Transverse colon (tissue), 4 donors: ENCODE measurements around the gene ARMC6. TPM values are rescaled to one million over a fixed set of nuclear protein-coding genes. Genes with fewer than 3 reads are reported as not detected.

ENCODE experiments used
- DNase-seq: peaks from one replicate; pipeline ENCODE4 v3.0.0-alpha.2; 2019
- H3K27ac ChIP-seq, 4 donors: fragments of 200-600 bp; sonication (generic); 2 replicates each; pipeline ENCODE4 v1.5.1; 2016 to 2018; ENCODE audit warnings: inconsistent platforms in 4 of 4
- H3K27me3 ChIP-seq: fragments of 200-600 bp; sonication (generic); 2 replicates; pipeline ENCODE4 v1.5.1; 2017; ENCODE audit warnings: inconsistent platforms
- H3K36me3 ChIP-seq, 4 donors: fragments of 200-600 bp; sonication (generic); 2 replicates each; pipeline ENCODE4 v1.5.1; 2017 to 2019; ENCODE audit warnings: inconsistent platforms in 4 of 4
- H3K4me1 ChIP-seq, 4 donors: fragments of 200-600 bp; sonication (generic); 2 replicates each; pipeline ENCODE4 v1.5.1; 2017 to 2020; ENCODE audit warnings: inconsistent platforms in 4 of 4
- H3K4me3 ChIP-seq, 4 donors: fragments of 200-600 bp; sonication (generic); 1 replicate in 1 of 4; 2 replicates in 3 of 4; pipeline versions ENCODE4 v1.5.1 to v1.6.1; 2017 to 2019; ENCODE audit warnings: inconsistent platforms in 4 of 4
- H3K9me3 ChIP-seq, 2 donors: fragments of 200-600 bp; sonication (generic); 2 replicates each; pipeline ENCODE4 v1.5.1; 2017 to 2019; ENCODE audit warnings: inconsistent platforms in 2 of 2
- CTCF ChIP-seq, 5 experiments: fragments of 200-600 bp in 3 of 5; fragments of 450-650 bp in 2 of 5; sonication (generic) in 3 of 5; IDR thresholded peaks; 1 replicate in 2 of 5; 2 replicates in 3 of 5; pipeline ENCODE4 v1.5.1; 2016 to 2017; ENCODE audit warnings: antibody characterized with exemption in 5 of 5, inconsistent platforms in 3 of 5, mild to moderate bottlenecking in 2 of 5, moderate library complexity in 1 of 5
- EP300 ChIP-seq: sonication (generic); formaldehyde crosslinking; IDR thresholded peaks from one replicate; pipeline ENCODE4 v1.6.1; 2017; ENCODE audit warnings: antibody characterized with exemption, low read depth
- POLR2A ChIP-seq: fragments of 450-650 bp; IDR thresholded peaks from one replicate; pipeline ENCODE4 v1.6.1; 2016; ENCODE audit warnings: antibody characterized with exemption, mild to moderate bottlenecking, moderate library complexity
- POLR2AphosphoS5 ChIP-seq, 3 donors: sonication (generic); formaldehyde crosslinking; IDR thresholded peaks; one replicate each; pipeline ENCODE4 v1.6.1; 2016; ENCODE audit warnings: antibody characterized with exemption in 3 of 3
- WGBS, 2 donors: methylation state at CpG; one replicate each; pipeline ENCODE4 v1.1.5; 2018; ENCODE audit warnings: low coverage in 1 of 2; 5-methylcytosine and 5-hydroxymethylcytosine counted together
- in situ Hi-C, 4 donors: fragments of 200-750 bp; cut with MboI; loops; one replicate each; pipeline versions ENCODE4 v1.15.0 to v1.15.1; 2017; ENCODE audit warnings: low sequenced_read_pairs in 3 of 4, low pct_ligation_motif_present in 1 of 4, low pct_unique_long_range_greater_than_20kb in 1 of 4
- intact Hi-C: fragments of 100-400 bp; cut with DNase I; formaldehyde crosslinking; loops from one replicate; pipeline ENCODE4 v1.15.1; 2023; ENCODE audit warnings: low total_unique reads
- total RNA-seq, 4 donors: library from RNA; depleted of rRNA; stranded (reverse); fragments of >200 nt; gene quantifications; one replicate each; pipeline ENCODE4 v1.1.0, GENCODE V29; 2016

Gene ARMC6
- total RNA-seq, 4 donors from 2014 or later: 15.2 to 220 (median 22.9) TPM

GRCh38 chr19:19096641-19097627, 63.5 kb downstream of the ARMC6 start:
- in situ Hi-C loops: no loop called here
- no peak overlapping the region for H3K4me3 ChIP-seq
- no peaks in the 10 kb centered on the region for H3K27me3 ChIP-seq

GRCh38 chr19:19098084-19098702, 64.8 kb downstream of the ARMC6 start:
- WGBS, 2 donors: 90% methylated on average over 2 to 9 of the region's 9 CpGs
- DNase-seq: no peak

More at GRCh38 chr19:19096641-19097627, 63.5 kb downstream of the ARMC6 start:
- H3K9me3 ChIP-seq: no peaks in the 10 kb centered on the region
- H3K4me1 ChIP-seq: peaks cover 0 to 3% (median 0%) of the 10 kb centered on the region in 4 donors
- peak; percentile 65 for DNase-seq
- intact Hi-C loops: no loop called here
- no peak overlapping the region for H3K27ac ChIP-seq
- 82 to 100% methylated on average over 4 to 24 of the region's 24 CpGs for WGBS, 2 donors
- H3K36me3 ChIP-seq: no peaks in the 10 kb centered on the region
- TF ChIP-seq POLR2AphosphoS5 (IDR thresholded peaks at IDR 0.05) (peak in 1 of 3 donors; percentile 45), EP300 (no peak), CTCF (IDR thresholded peaks at IDR 0.05) (peak in 1 of 5 experiments; percentile 46), POLR2A (no peak)

GRCh38 chr19:19098703-19099632, 65.6 kb downstream of the ARMC6 start:
- no peak for TF ChIP-seq POLR2A
- TF ChIP-seq EP300: no peak
- no peak for TF ChIP-seq POLR2AphosphoS5 (IDR thresholded peaks at IDR 0.05)
- no peak for TF ChIP-seq CTCF (IDR thresholded peaks at IDR 0.05)
- Histone ChIP-seq H3K36me3 (no peaks in the 10 kb centered on the region), H3K27me3 (no peaks in the 10 kb centered on the region), H3K4me3 (no peak overlapping the region), H3K4me1 (peaks cover 0 to 3% (median 0%) of the 10 kb centered on the region in 4 donors), H3K9me3 (no peaks in the 10 kb centered on the region), H3K27ac (no peak overlapping the region)
- 79 to 87% methylated on average over 4 to 18 of the region's 18 CpGs for WGBS, 2 donors
- DNase-seq: no peak
- intact Hi-C loops (no loop called here), in situ Hi-C loops (no loop called here)

More at GRCh38 chr19:19098084-19098702, 64.8 kb downstream of the ARMC6 start:
- no peak for TF ChIP-seq EP300
- no peak for TF ChIP-seq POLR2AphosphoS5 (IDR thresholded peaks at IDR 0.05)
- TF ChIP-seq POLR2A: no peak
- TF ChIP-seq CTCF (IDR thresholded peaks at IDR 0.05): no peak
- no peak overlapping the region for H3K4me3 ChIP-seq
- H3K27me3 ChIP-seq: no peaks in the 10 kb centered on the region
- in situ Hi-C loops (no loop called here), intact Hi-C loops (no loop called here)
- no peaks in the 10 kb centered on the region for H3K9me3 ChIP-seq
- H3K27ac ChIP-seq: no peak overlapping the region
- peaks cover 0 to 3% (median 0%) of the 10 kb centered on the region in 4 donors for H3K4me1 ChIP-seq
- no peaks in the 10 kb centered on the region for H3K36me3 ChIP-seq
